ENCODE data around the gene SPOCK1.

- TF ChIP-seq CTCF (IDR thresholded peaks at IDR 0.05) (no peak), POLR2A (IDR thresholded peaks at IDR 0.05) (no peak), EP300 (IDR thresholded peaks at IDR 0.05; ENCODE audit: low read depth) (no peak)
Observed at GRCh38 chr5:137176609-137177008, 322.5 kb downstream of the SPOCK1 start.

Measured in transverse colon (tissue), 3 donors.